Thymus (tissue), 11 donors: ENCODE results near the gene ADAM29. TPM values are rescaled to one million over a fixed set of nuclear protein-coding genes. Genes with fewer than 3 reads are reported as not detected.
"Not testable (repeated sequence)": the region's sequence is repeated elsewhere in the genome, so short reads cannot be mapped to it uniquely, and the experiment has no call there.

ENCODE experiments used
- DNase-seq, 9 donors: peaks; one replicate each; pipeline ENCODE4 v3.0.0-alpha.2; 2013; ENCODE audit warnings: low spot score in 9 of 9, low read depth in 6 of 9, missing footprints in 1 of 9
- H3K27ac ChIP-seq, 2 donors: one replicate each; pipeline ENCODE4 v1.5.1; 2013; ENCODE audit warnings: control low read depth in 1 of 2, low read depth in 1 of 2, low read length in 1 of 2, mild to moderate bottlenecking in 1 of 2, moderate library complexity in 1 of 2
- H3K27me3 ChIP-seq, 2 donors: one replicate each; pipeline ENCODE4 v1.5.1; 2013; ENCODE audit warnings: low read length in 1 of 2; ENCODE audit not compliant: control insufficient read depth in 2 of 2, insufficient read depth in 1 of 2
- H3K36me3 ChIP-seq, 2 donors: one replicate each; pipeline ENCODE4 v1.5.1; 2013; ENCODE audit warnings: low read length in 1 of 2, mild to moderate bottlenecking in 1 of 2, moderate library complexity in 1 of 2; ENCODE audit not compliant: control insufficient read depth in 2 of 2, insufficient read depth in 2 of 2
- H3K4me1 ChIP-seq, 2 donors: one replicate each; pipeline ENCODE4 v1.5.1; 2013; ENCODE audit warnings: low read length in 2 of 2; ENCODE audit not compliant: control insufficient read depth in 2 of 2, insufficient read depth in 2 of 2
- H3K4me3 ChIP-seq, 2 donors: one replicate each; pipeline ENCODE4 v1.5.1; 2013; ENCODE audit warnings: low read length in 2 of 2, control low read depth in 1 of 2, mild to moderate bottlenecking in 1 of 2
- H3K9me3 ChIP-seq, 2 donors: one replicate each; pipeline ENCODE4 v1.5.1; 2013; ENCODE audit warnings: low read length in 1 of 2, mild to moderate bottlenecking in 1 of 2; ENCODE audit not compliant: control insufficient read depth in 2 of 2, insufficient read depth in 1 of 2
- WGBS: extraction: QIAGEN DNeasy Blood & Tissue Kit; methylation state at CpG from one replicate; pipeline ENCODE4 v1.1.7; 2013; 5-methylcytosine and 5-hydroxymethylcytosine counted together
- polyA plus RNA-seq: library from polyadenylated mRNA; stranded (reverse); fragments of 200-250 nt; gene quantifications from one replicate; pipeline ENCODE4 v1.2.3, GENCODE V29; 2013
- total RNA-seq: library from RNA; stranded (reverse); fragments of 120-200 nt; gene quantifications from one replicate; pipeline ENCODE4 v1.2.4, GENCODE V29; 2013
- donor health status: healthy.

The ADAM29 gene
- total and polyA plus RNA-seq, 2 donors, result 0.05 TPM; not detected in 1

DNA sequence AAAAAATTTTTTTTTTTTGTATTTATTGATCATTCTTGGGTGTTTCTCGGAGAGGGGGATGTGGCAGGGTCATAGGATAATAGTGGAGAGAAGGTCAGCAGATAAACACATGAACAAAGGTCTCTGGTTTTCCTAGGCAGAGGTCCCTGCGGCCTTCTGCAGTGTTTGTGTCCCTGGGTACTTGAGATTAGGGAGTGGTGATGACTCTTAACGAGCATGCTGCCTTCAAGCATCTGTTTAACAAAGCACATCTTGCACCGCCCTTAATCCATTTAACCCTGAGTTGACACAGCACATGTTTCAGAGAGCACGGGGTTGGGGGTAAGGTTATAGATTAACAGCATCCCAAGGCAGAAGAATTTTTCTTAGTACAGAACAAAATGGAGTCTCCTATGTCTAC, 65.7 kb downstream of the ADAM29 start:
- WGBS, result 76% methylated on average over 1 of the region's 5 CpGs
- not testable (repeated sequence) for DNase-seq, H3K27ac ChIP-seq, H3K4me3 ChIP-seq, H3K27me3 ChIP-seq, H3K4me1 ChIP-seq, H3K36me3 ChIP-seq
- peaks cover 0 to 15% of the 10 kb centered on the region in 2 donors for H3K9me3 ChIP-seq

DNA sequence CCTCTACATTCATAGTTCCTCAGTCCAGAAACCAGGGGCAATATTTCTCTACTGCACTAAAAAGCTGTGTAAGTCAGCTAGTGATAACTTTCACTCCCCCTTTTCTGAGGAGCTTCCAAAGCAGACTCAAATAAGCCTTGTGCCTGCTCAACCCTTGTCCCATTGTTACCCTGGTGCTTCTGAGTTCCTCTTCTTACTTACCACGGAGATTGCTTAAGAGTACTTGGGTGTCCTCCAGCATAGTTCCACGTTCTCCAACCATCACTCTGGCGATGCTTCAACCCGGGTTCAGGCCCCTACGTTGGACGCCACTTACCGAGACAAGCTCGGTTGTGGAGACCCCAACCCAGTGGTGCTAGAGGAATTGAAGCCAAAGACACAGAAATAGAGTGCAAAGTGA, 71.6 kb downstream of the ADAM29 start:
- H3K4me3 ChIP-seq, result no peak overlapping the region
- no peaks in the 10 kb centered on the region for H3K27me3 ChIP-seq
- DNase-seq, result no peak
- WGBS, result 90% methylated on average over 8 of the region's 8 CpGs
- H3K4me1 ChIP-seq, result no peaks in the 10 kb centered on the region
- no peak overlapping the region for H3K27ac ChIP-seq
- peaks cover 0 to 3% of the 10 kb centered on the region in 2 donors for H3K9me3 ChIP-seq
- H3K36me3 ChIP-seq, result no peaks in the 10 kb centered on the region

GRCh38 chr4:174993916-174994315, 75.8 kb downstream of the ADAM29 start:
- H3K27me3 ChIP-seq, result no peaks in the 10 kb centered on the region
- peaks cover 0 to 3% of the 10 kb centered on the region in 2 donors for H3K9me3 ChIP-seq
- WGBS, result 94% methylated on average over 1 of the region's 1 CpG
- H3K27ac ChIP-seq, result no peak overlapping the region
- H3K36me3 ChIP-seq, result no peaks in the 10 kb centered on the region
- no peak overlapping the region for H3K4me3 ChIP-seq
- no peaks in the 10 kb centered on the region for H3K4me1 ChIP-seq
- no peak for DNase-seq

DNA sequence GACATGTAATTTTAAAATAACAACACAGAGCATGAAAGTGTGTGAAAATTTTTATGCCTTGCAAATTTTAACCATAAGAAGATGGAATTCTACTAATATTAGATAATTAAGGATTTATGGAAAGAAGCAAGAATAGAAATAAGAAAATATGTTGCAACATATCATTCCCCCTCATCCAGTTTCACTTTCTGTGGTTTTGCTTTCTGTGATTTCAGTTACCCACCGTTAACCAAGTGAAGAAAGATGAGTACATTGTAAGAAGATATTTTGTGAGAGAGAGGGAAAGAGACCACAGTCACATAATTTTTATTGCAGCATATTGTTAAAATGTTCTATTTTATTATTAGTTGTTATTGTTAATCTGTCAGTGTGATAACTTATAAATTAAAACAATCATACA, 77.9 kb downstream of the ADAM29 start:
- H3K4me1 ChIP-seq, result no peaks in the 10 kb centered on the region
- H3K36me3 ChIP-seq, result no peaks in the 10 kb centered on the region
- H3K4me3 ChIP-seq, result no peak overlapping the region
- no peak overlapping the region for H3K27ac ChIP-seq
- WGBS, result 71% methylated on average over 1 of the region's 1 CpG
- no peak for DNase-seq
- no peaks in the 10 kb centered on the region for H3K27me3 ChIP-seq
- no peaks in the 10 kb centered on the region for H3K9me3 ChIP-seq

- Histone ChIP-seq H3K36me3 (no peaks in the 10 kb centered on the region), H3K27ac (no peak overlapping the region), H3K4me3 (no peak overlapping the region), H3K9me3 (no peaks in the 10 kb centered on the region), H3K27me3 (no peaks in the 10 kb centered on the region), H3K4me1 (no peaks in the 10 kb centered on the region)
- no peak for DNase-seq
- 71% methylated on average over 4 of the region's 4 CpGs for WGBS
These were observed 81.2 kb downstream of the ADAM29 start for GRCh38 chr4:174999407-174999806.

DNA sequence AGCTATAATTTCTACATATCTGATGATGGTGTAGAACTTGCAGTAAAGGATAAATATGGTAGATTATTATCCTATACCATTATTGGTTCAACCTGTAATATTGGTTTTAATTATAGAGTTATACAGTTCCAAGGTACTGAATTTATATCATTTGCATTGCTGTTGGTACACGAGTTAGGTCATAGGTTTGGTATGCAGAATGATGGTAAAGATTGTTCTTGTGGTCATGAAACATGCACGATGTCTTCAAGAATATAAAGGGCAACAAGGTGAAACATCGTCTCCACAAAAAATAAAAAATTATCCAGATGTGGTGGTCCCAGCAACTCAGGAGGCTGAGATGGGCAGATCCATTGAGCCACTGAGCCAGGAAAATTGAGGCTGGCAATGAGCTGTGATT, 99.6 kb downstream of the ADAM29 start:
- no peak for DNase-seq
- 96% methylated on average over 3 of the region's 3 CpGs for WGBS

GRCh38 chr4:175019447-175019846, 101.3 kb downstream of the ADAM29 start:
- DNase-seq, result not testable (repeated sequence)

More for the DNA sequence above, 99.6 kb downstream of the ADAM29 start:
- no peaks in the 10 kb centered on the region for H3K4me1 ChIP-seq
- no peaks in the 10 kb centered on the region for H3K36me3 ChIP-seq
- H3K4me3 ChIP-seq, result no peak overlapping the region
- no peaks in the 10 kb centered on the region for H3K27me3 ChIP-seq
- peaks cover 0 to 4% of the 10 kb centered on the region in 2 donors for H3K9me3 ChIP-seq
- no peak overlapping the region for H3K27ac ChIP-seq

More at GRCh38 chr4:175019447-175019846, 101.3 kb downstream of the ADAM29 start:
- H3K36me3 ChIP-seq, H3K4me3 ChIP-seq, H3K27ac ChIP-seq, H3K27me3 ChIP-seq, H3K9me3 ChIP-seq, H3K4me1 ChIP-seq: not testable (repeated sequence)
- 97% methylated on average over 20 of the region's 20 CpGs for WGBS

Other genes starting within 250 kb of the ADAM29 start
- 0.05 TPM for gene GLRA3, start 89.1 kb upstream of the ADAM29 start, total RNA-seq
- 0.05 TPM for gene GLRA3, start 89.1 kb upstream of the ADAM29 start, polyA plus RNA-seq